RWPE2 (cell line): ENCODE measurements around the gene DSC2.

Experiments
- ATAC-seq: fragments of 200-7000 bp; cut with Tn5 transposase; 3 replicates; pipeline ENCODE4 v1.9.1; 2021; ENCODE audit warnings: low read depth
- DNase-seq: peaks from one replicate; pipeline ENCODE4 v3.0.0-alpha.2; 2020; ENCODE audit warnings: low spot score
- H3K27ac ChIP-seq: fragments of 450-650 bp; 2 replicates; pipeline ENCODE4 v1.5.1; 2017; ENCODE audit warnings: mild to moderate bottlenecking; ENCODE audit not compliant: poor library complexity, severe bottlenecking
- H3K27me3 ChIP-seq: fragments of 250-450 bp; sonication (Bioruptor Pico); 2 replicates; pipeline ENCODE4 v1.5.1; 2021; ENCODE audit warnings: mild to moderate bottlenecking, moderate library complexity; ENCODE audit not compliant: insufficient read depth, poor library complexity, severe bottlenecking
- H3K36me3 ChIP-seq: fragments of 250-450 bp; sonication (Bioruptor Pico); 2 replicates; pipeline ENCODE4 v1.5.1; 2020; ENCODE audit warnings: low read depth, mild to moderate bottlenecking, moderate library complexity
- H3K4me1 ChIP-seq: fragments of 250-450 bp; sonication (Bioruptor Pico); 2 replicates; pipeline ENCODE4 v1.5.1; 2021; ENCODE audit warnings: mild to moderate bottlenecking, moderate library complexity; ENCODE audit not compliant: insufficient read depth, poor library complexity, severe bottlenecking
- H3K4me3 ChIP-seq: fragments of 250-450 bp; sonication (Bioruptor Pico); 2 replicates; pipeline ENCODE4 v1.5.1; 2021; ENCODE audit warnings: mild to moderate bottlenecking, moderate library complexity; ENCODE audit not compliant: severe bottlenecking
- H3K9me3 ChIP-seq: fragments of 250-450 bp; sonication (Bioruptor Pico); 2 replicates; pipeline ENCODE4 v1.5.1; 2021; ENCODE audit warnings: mild to moderate bottlenecking, moderate library complexity; ENCODE audit not compliant: severe bottlenecking
- TF ChIP-seq, protein P1 (sequence below): fragments of 450-650 bp; IDR thresholded peaks from one replicate; pipeline ENCODE4 v1.5.1; 2017; ENCODE audit warnings: mild to moderate bottlenecking, moderate library complexity; ENCODE audit not compliant: poor library complexity, severe bottlenecking

The DSC2 gene

GRCh38 chr18:31120594-31120993, 18.4 kb upstream of the DSC2 start:
- TF ChIP-seq, protein P1, sequence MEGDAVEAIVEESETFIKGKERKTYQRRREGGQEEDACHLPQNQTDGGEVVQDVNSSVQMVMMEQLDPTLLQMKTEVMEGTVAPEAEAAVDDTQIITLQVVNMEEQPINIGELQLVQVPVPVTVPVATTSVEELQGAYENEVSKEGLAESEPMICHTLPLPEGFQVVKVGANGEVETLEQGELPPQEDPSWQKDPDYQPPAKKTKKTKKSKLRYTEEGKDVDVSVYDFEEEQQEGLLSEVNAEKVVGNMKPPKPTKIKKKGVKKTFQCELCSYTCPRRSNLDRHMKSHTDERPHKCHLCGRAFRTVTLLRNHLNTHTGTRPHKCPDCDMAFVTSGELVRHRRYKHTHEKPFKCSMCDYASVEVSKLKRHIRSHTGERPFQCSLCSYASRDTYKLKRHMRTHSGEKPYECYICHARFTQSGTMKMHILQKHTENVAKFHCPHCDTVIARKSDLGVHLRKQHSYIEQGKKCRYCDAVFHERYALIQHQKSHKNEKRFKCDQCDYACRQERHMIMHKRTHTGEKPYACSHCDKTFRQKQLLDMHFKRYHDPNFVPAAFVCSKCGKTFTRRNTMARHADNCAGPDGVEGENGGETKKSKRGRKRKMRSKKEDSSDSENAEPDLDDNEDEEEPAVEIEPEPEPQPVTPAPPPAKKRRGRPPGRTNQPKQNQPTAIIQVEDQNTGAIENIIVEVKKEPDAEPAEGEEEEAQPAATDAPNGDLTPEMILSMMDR: no peak
- no peaks in the 10 kb centered on the region for H3K9me3 ChIP-seq
- ATAC-seq: no peak

GRCh38 chr18:31116853-31117595, 14.8 kb upstream of the DSC2 start:
- Histone ChIP-seq H3K27ac (no peak overlapping the region), H3K9me3 (no peaks in the 10 kb centered on the region), H3K36me3 (no peaks in the 10 kb centered on the region), H3K27me3 (no peaks in the 10 kb centered on the region), H3K4me3 (no peak overlapping the region), H3K4me1 (no peaks in the 10 kb centered on the region)
- TF ChIP-seq, protein P1: no peak
- DNase-seq (no peak), ATAC-seq (no peak)

More at GRCh38 chr18:31120594-31120993, 18.4 kb upstream of the DSC2 start:
- Histone ChIP-seq H3K36me3 (no peaks in the 10 kb centered on the region), H3K27me3 (no peaks in the 10 kb centered on the region), H3K4me1 (no peaks in the 10 kb centered on the region), H3K4me3 (no peak overlapping the region), H3K27ac (no peak overlapping the region)
- DNase-seq: no peak

DNA sequence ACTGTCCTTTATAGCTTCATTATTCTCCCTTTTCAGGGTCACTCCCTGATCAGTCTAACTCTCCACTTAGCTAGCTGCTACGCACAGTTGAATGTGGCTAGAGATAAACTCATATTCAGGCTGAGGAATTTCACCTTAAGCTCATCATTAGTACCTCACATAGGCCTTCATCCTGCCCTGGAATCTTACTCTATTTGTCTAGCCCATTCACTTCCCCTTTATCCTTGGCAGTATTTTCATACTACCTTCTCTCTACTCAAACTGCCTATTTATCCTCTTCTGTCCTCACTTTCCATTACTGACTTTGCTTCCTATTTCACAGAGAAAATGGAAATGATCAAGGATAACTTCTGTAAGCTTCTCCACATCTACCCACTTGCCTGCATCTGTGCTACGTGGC, 10.6 kb upstream of the DSC2 start:
- H3K4me1 ChIP-seq: no peaks in the 10 kb centered on the region
- ATAC-seq: no peak
- no peak overlapping the region for H3K27ac ChIP-seq
- H3K36me3 ChIP-seq: no peaks in the 10 kb centered on the region
- H3K4me3 ChIP-seq: no peak overlapping the region
- TF ChIP-seq, protein P1: no peak
- H3K9me3 ChIP-seq: no peaks in the 10 kb centered on the region
- H3K27me3 ChIP-seq: no peaks in the 10 kb centered on the region
- no peak for DNase-seq

DNA sequence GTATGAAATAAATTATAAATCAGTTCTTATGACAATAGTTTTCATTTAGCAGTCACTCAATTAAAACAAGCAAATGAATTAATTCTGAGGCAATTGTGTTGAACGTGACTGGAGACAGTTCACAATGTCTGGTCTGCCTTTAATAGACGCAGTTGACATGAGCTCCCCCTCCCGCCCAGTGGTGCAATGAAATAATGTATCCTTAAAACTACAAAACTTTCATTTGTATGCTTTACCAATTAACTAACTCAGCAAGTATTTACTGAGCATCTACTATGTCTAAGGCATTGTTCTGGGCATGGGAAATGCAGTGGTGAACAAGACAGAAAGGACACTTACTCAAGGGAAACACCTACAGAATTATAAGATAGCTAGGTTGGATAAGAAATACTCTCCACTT, 3.5 kb upstream of the DSC2 start:
- H3K27me3 ChIP-seq: no peaks in the 10 kb centered on the region
- ATAC-seq (no peak), DNase-seq (no peak)
- no peak overlapping the region for H3K4me3 ChIP-seq
- H3K4me1 ChIP-seq: peaks cover 10% of the 10 kb centered on the region
- no peaks in the 10 kb centered on the region for H3K9me3 ChIP-seq
- no peaks in the 10 kb centered on the region for H3K36me3 ChIP-seq
- TF ChIP-seq, protein P1: no peak
- no peak overlapping the region for H3K27ac ChIP-seq

DNA sequence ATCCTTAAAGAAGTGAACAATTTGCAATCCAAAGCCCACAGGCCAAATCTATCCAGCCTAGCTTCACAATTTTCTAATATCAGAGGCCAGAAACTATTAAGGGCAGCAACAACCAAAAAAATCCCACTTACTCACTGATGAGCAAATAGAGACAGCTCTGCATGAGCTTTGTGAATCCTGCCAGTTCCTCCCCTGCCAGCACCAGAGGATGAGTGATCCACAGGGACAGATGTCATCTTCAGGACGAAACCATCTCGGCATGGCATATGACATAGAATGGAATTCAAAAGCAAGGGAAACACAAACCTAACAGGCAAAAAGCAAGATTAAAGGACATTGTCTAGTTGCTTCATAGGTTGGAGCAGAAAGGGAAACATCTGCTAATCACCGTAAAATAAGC, 2.2 kb upstream of the DSC2 start:
- H3K4me3 ChIP-seq: no peak overlapping the region
- no peak for DNase-seq
- peaks cover 10% of the 10 kb centered on the region for H3K4me1 ChIP-seq
- no peaks in the 10 kb centered on the region for H3K9me3 ChIP-seq
- TF ChIP-seq, protein P1: no peak
- H3K36me3 ChIP-seq: no peaks in the 10 kb centered on the region
- no peak for ATAC-seq
- no peaks in the 10 kb centered on the region for H3K27me3 ChIP-seq
- H3K27ac ChIP-seq: no peak overlapping the region
